Measurements from ENCODE around the gene EGLN1.

DNA sequence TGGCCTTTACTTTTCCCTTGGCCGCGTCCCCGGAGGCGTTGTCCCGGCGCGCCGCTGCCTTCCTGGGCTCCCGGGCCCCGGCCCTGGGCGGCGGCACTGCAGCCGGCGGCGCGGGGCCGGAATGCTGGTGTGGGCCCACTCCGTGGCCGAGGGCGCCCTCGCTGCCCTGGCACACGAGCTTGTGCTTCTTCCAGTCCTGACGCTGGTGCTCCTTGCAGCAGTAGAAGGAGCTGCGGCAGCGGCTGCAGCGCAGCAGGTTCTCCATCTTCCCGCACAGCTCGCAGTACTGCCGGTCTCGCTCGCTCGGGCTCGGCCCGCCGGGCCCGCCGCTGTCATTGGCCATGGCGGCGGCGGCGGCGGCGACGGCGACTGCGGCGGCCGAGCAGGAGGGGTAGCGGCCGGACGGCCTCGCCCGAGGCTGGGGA is 529 bp downstream of the EGLN1 start:
- TF ChIP-seq EZH2 (IDR thresholded peaks at IDR 0.05; ENCODE audit: low read depth, low read length, severe bottlenecking) = peak; percentile 25
- TF ChIP-seq POLR2A (IDR thresholded peaks at IDR 0.05; ENCODE audit: control extremely low read depth in 1 of 2, low read depth in 2 of 2, low read length in 2 of 2) = no peak

All from H1 (cell line).